K562 (cell line): Measurements from ENCODE around the gene TTBK1. TPM values are rescaled to one million over a fixed set of nuclear protein-coding genes. Genes with fewer than 3 reads are reported as not detected.

ENCODE experiments used
- BRF2 ChIP-seq: IDR thresholded peaks from 3 replicates; pipeline ENCODE4 v1.6.1; 2011; ENCODE audit warnings: borderline replicate concordance, mild to moderate bottlenecking; ENCODE audit not compliant: insufficient read length, insufficient read depth
- CAMTA2 ChIP-seq: fragments of 250-450 bp; sonication (Bioruptor Pico); conservative IDR thresholded peaks from 2 replicates; pipeline ENCODE4 v1.5.1; 2022
- CHD2 ChIP-seq: IDR thresholded peaks from 2 replicates; pipeline ENCODE4 v1.6.1; 2011; ENCODE audit warnings: low read depth, low read length
- CTBP1 ChIP-seq: fragments of 450-650 bp; IDR thresholded peaks from 2 replicates; pipeline ENCODE4 v1.6.1; 2016; ENCODE audit warnings: borderline replicate concordance
- FOXP4 ChIP-seq: sonication (generic); formaldehyde crosslinking; IDR thresholded peaks from 2 replicates; pipeline ENCODE4 v1.8.0; 2022; ENCODE audit warnings: mild to moderate bottlenecking, missing genetic modification reagents, borderline replicate concordance
- GTF2E2 ChIP-seq: fragments of 200-800 bp; sonication (Bioruptor generic); IDR thresholded peaks from 2 replicates; pipeline ENCODE4 v1.6.1; 2016; ENCODE audit warnings: missing genetic modification characterization, missing compliant biosample characterization
- HNRNPUL1 ChIP-seq: fragments of 200-400 bp; formaldehyde crosslinking; IDR thresholded peaks from 2 replicates; pipeline ENCODE4 v1.6.1; 2017; ENCODE audit warnings: low read length
- MXD1 ChIP-seq: fragments of 250-450 bp; sonication (Bioruptor Pico); IDR thresholded peaks from 2 replicates; pipeline ENCODE4 v1.8.0; 2021; ENCODE audit warnings: borderline replicate concordance, mild to moderate bottlenecking, moderate library complexity; ENCODE audit not compliant: poor library complexity, severe bottlenecking
- MYBL2 ChIP-seq, 2 experiments: fragments of 450-650 bp in 1 of 2; sonication (generic) in 1 of 2; formaldehyde crosslinking in 1 of 2; IDR thresholded peaks; 2 replicates each; pipeline versions ENCODE4 v1.6.1 to v1.8.1; 2017 to 2022; ENCODE audit warnings: borderline replicate concordance in 1 of 2, inconsistent platforms in 1 of 2, low read depth in 1 of 2, mild to moderate bottlenecking in 1 of 2, missing genetic modification reagents in 1 of 2, moderate library complexity in 1 of 2
- NCOA1 ChIP-seq: fragments of 450-650 bp; IDR thresholded peaks from 2 replicates; pipeline ENCODE4 v1.6.1; 2016; ENCODE audit warnings: low read depth
- NR3C1 ChIP-seq: sonication (generic); formaldehyde crosslinking; IDR thresholded peaks from 2 replicates; pipeline ENCODE4 v1.8.1; 2022; ENCODE audit warnings: missing genetic modification reagents
- SLC30A9 ChIP-seq: fragments of 250-450 bp; sonication (Bioruptor Pico); IDR thresholded peaks from 2 replicates; pipeline ENCODE4 v1.8.0; 2022; ENCODE audit warnings: mild to moderate bottlenecking, moderate library complexity
- SP1 ChIP-seq: sonication (generic); formaldehyde crosslinking; IDR thresholded peaks from 2 replicates; pipeline ENCODE4 v1.8.1; 2022; ENCODE audit warnings: mild to moderate bottlenecking, missing genetic modification reagents
- SRSF3 ChIP-seq: fragments of 200-400 bp; formaldehyde crosslinking; IDR thresholded peaks from 2 replicates; pipeline ENCODE4 v1.6.1; 2016; ENCODE audit warnings: mild to moderate bottlenecking, low read length, moderate library complexity; ENCODE audit not compliant: insufficient read depth
- ZBTB26 ChIP-seq: fragments of 450-650 bp; formaldehyde crosslinking; IDR thresholded peaks from 2 replicates; pipeline ENCODE4 v1.4.0; 2022; ENCODE audit warnings: missing genetic modification characterization
- ZNF165 ChIP-seq: fragments of 250-450 bp; sonication (Bioruptor Pico); IDR thresholded peaks from 2 replicates; pipeline ENCODE4 v1.4.0; 2020; ENCODE audit warnings: borderline replicate concordance
- ZNF197 ChIP-seq: fragments of 200-800 bp; sonication (Bioruptor generic); IDR thresholded peaks from 2 replicates; pipeline ENCODE4 v1.6.1; 2016; ENCODE audit warnings: low read depth, missing genetic modification characterization, missing compliant biosample characterization
- ZNF280A ChIP-seq: fragments of 450-650 bp; IDR thresholded peaks from 2 replicates; pipeline ENCODE4 v1.6.1; 2018; ENCODE audit warnings: mild to moderate bottlenecking, low read depth; ENCODE audit not compliant: partially characterized antibody
- ZNF282 ChIP-seq: sonication (generic); formaldehyde crosslinking; IDR thresholded peaks from 2 replicates; pipeline ENCODE4 v1.8.1; 2023; ENCODE audit warnings: missing genetic modification reagents
- ZNF668 ChIP-seq: fragments of 250-450 bp; sonication (Bioruptor Pico); IDR thresholded peaks from 2 replicates; pipeline ENCODE4 v1.8.0; 2022; ENCODE audit warnings: mild to moderate bottlenecking, inconsistent platforms
- polyA plus RNA-seq, 8 experiments: library from polyadenylated mRNA; depleted of rRNA in 4 of 8; stranded (reverse) in 5 of 8; unstranded in 3 of 8; fragments of >200 nt; fragmentation: Nextera tagmentation in 2 of 8; fragmentation: Illumina TruSeq in 1 of 8; extraction: Ambion mirVana in 2 of 8; extraction: Trizol in 1 of 8; gene quantifications; 2 replicates each; pipeline versions ENCODE4 v1.2.1 to v1.2.3, GENCODE V29; 2011 to 2014; ENCODE audit warnings: inconsistent platforms in 1 of 8, missing spikeins in 1 of 8
- total RNA-seq, 7 experiments: library from RNA; depleted of rRNA in 6 of 7; stranded (reverse); fragments of >200 nt in 6 of 7; fragmentation: Illumina TruSeq in 2 of 7; extraction: Trizol in 2 of 7; gene quantifications; 2 replicates each; pipeline versions ENCODE4 v1.2.1 to v1.2.3, GENCODE V29; 2011 to 2021; ENCODE audit warnings: low replicate concordance in 1 of 7

Gene TTBK1
- total and polyA plus RNA-seq, 9 of the 15 experiments (the other 6 are each of a cell fraction or from before 2014, with no cell fraction given), result not detected

- TF ChIP-seq CAMTA2 (CRISPR knock-in tag), result no peak
- TF ChIP-seq NR3C1 (CRISPR knock-in tag), result peak; percentile 87; the same call in 1 of the 2 replicates
- peak; percentile 65; the same call in 1 of the 2 replicates for TF ChIP-seq ZNF197 (CRISPR knock-in tag)
- TF ChIP-seq GTF2E2 (tag), result no peak
- TF ChIP-seq HNRNPUL1, result no peak
- peak; percentile 86 for TF ChIP-seq ZNF668 (CRISPR knock-in tag)
- no peak for TF ChIP-seq NCOA1
- TF ChIP-seq ZNF282, result no peak; the same call in 1 of the 2 replicates
- no peak for TF ChIP-seq SRSF3
- TF ChIP-seq CTBP1, result peak; percentile 91
- TF ChIP-seq MYBL2 (IDR thresholded peaks at IDR 0.05; ENCODE audit: low read depth), result no peak
- TF ChIP-seq MYBL2 (CRISPR knock-in tag; IDR thresholded peaks at IDR 0.05; ENCODE audit: borderline replicate concordance), result no peak
- peak; percentile 84; the same call in 1 of the 2 replicates for TF ChIP-seq FOXP4 (CRISPR knock-in tag)
- no peak for TF ChIP-seq BRF2
- TF ChIP-seq SLC30A9 (CRISPR knock-in tag), result no peak
- TF ChIP-seq SP1 (CRISPR knock-in tag), result peak; percentile 25; the same call in 1 of the 2 replicates
- TF ChIP-seq ZNF165 (CRISPR knock-in tag), result no peak
- no peak for TF ChIP-seq ZBTB26 (CRISPR knock-in tag)
- peak; percentile 65 for TF ChIP-seq MXD1 (CRISPR knock-in tag)
- TF ChIP-seq ZNF280A, result no peak
- no peak; the same call in 1 of the 2 replicates for TF ChIP-seq CHD2
Measured at GRCh38 chr6:43228951-43229802, 14.1 kb upstream of the TTBK1 start, which contains the start of gene DNPH1 (continued).
